ENCODE results near the gene GJA4. TPM values are rescaled to one million over a fixed set of nuclear protein-coding genes. Genes with fewer than 3 reads are reported as not detected.

GJA4 gene
- total RNA-seq, 4 donors from 2014 or later: 14.4 to 41.4 (median 27.7) TPM

GRCh38 chr1:34758751-34759150 lies 34.0 kb upstream of the GJA4 start:
- intact Hi-C loops (cut with DNase I; ENCODE audit: low total_unique reads) (no loop called here), in situ Hi-C loops (cut with MboI; ENCODE audit: low sequenced_read_pairs in 4 of 4) (no loop called here)
- Histone ChIP-seq H3K4me1 (no peaks in the 10 kb centered on the region), H3K9me3 (no peaks in the 10 kb centered on the region), H3K27me3 (no peaks in the 10 kb centered on the region), H3K27ac (no peak overlapping the region), H3K36me3 (no peaks in the 10 kb centered on the region), H3K4me3 (no peak overlapping the region)
- DNase-seq (no peak), ATAC-seq (no peak)
- TF ChIP-seq CTCF (IDR thresholded peaks at IDR 0.05 in 4 of 5, conservative IDR thresholded peaks at IDR 0.05 in 1 of 5) (no peak), POLR2A (IDR thresholded peaks at IDR 0.05) (no peak)

GRCh38 chr1:34759503-34760357 lies 33.1 kb upstream of the GJA4 start, which contains the start of gene GJB4:
Gene GJB4 (plus strand): TSS chr1:34759740. CDS start chr1:34761255, 1,515 bp downstream.
- Histone ChIP-seq H3K4me3 (no peak within 1 kb of the TSS), H3K9me3 (no peaks in the 10 kb centered on the region), H3K27ac (no peak within 1 kb of the TSS), H3K27me3 (no peaks in the 10 kb centered on the region), H3K36me3 (no peaks in the 10 kb centered on the region), H3K4me1 (no peaks in the 10 kb centered on the region)
- in situ Hi-C loops (cut with MboI; ENCODE audit: low sequenced_read_pairs in 4 of 4): no loop called here
- ATAC-seq: no peak
- TF ChIP-seq POLR2A (IDR thresholded peaks at IDR 0.05) (no peak), CTCF (IDR thresholded peaks at IDR 0.05 in 4 of 5, conservative IDR thresholded peaks at IDR 0.05 in 1 of 5) (no peak)
- no peak for DNase-seq
- intact Hi-C loops (cut with DNase I; ENCODE audit: low total_unique reads): no loop called here

- Histone ChIP-seq H3K9me3 (no peaks in the 10 kb centered on the region), H3K4me1 (no peaks in the 10 kb centered on the region), H3K27me3 (no peaks in the 10 kb centered on the region), H3K4me3 (no peak overlapping the region), H3K27ac (no peak overlapping the region), H3K36me3 (no peaks in the 10 kb centered on the region)
- no peak for ATAC-seq
- in situ Hi-C loops (cut with MboI; ENCODE audit: low sequenced_read_pairs in 4 of 4): no loop called here
- intact Hi-C loops (cut with DNase I; ENCODE audit: low total_unique reads): no loop called here
- no peak for DNase-seq
- TF ChIP-seq CTCF (IDR thresholded peaks at IDR 0.05 in 4 of 5, conservative IDR thresholded peaks at IDR 0.05 in 1 of 5): no peak
- no peak for TF ChIP-seq POLR2A (IDR thresholded peaks at IDR 0.05)
These were observed 31.5 kb upstream of the GJA4 start for GRCh38 chr1:34761176-34761761.

GRCh38 chr1:34761776-34762307 lies 31.0 kb upstream of the GJA4 start:
- H3K27me3 ChIP-seq: no peaks in the 10 kb centered on the region
- no peaks in the 10 kb centered on the region for H3K4me1 ChIP-seq
- DNase-seq: no peak
- in situ Hi-C loops (cut with MboI; ENCODE audit: low sequenced_read_pairs in 4 of 4): no loop called here
- ATAC-seq: no peak
- no peaks in the 10 kb centered on the region for H3K9me3 ChIP-seq
- intact Hi-C loops (cut with DNase I; ENCODE audit: low total_unique reads): no loop called here
- no peak overlapping the region for H3K4me3 ChIP-seq
- H3K36me3 ChIP-seq: no peaks in the 10 kb centered on the region
- H3K27ac ChIP-seq: no peak overlapping the region
- TF ChIP-seq CTCF (IDR thresholded peaks at IDR 0.05 in 4 of 5, conservative IDR thresholded peaks at IDR 0.05 in 1 of 5) (no peak), POLR2A (IDR thresholded peaks at IDR 0.05) (no peak)

Measured in gastrocnemius medialis (tissue), 4 donors.